CD4-positive, alpha-beta T cell treated with Interferon alpha-2 for 1 hour (primary cell): ENCODE results near the gene HEPACAM2.

ENCODE experiments used
- DNase-seq, 2 donors: peaks; one replicate each; pipeline ENCODE4 v3.0.0-alpha.2; 2020 to 2022

Gene HEPACAM2

DNA sequence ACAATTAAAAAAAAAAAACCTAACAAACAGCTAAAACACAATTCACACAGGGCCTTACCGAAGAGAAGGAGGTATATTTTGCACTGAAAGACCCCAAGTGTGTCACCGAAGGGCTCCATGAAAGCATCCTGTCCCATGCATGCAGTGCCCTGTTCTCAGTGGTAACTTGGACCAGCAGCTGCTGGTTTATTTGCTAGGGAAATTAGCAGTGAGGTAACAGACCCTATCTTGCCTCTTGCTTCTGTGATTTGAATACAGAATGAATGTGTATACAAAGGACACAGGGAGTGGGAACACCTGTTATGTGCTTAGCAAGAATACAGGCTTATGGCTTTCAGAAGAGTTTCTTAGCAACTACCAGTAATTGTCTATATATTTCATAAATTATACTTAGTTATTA, at the start of gene HEPACAM2:
HEPACAM2 (minus strand) TSS at position 160 of the 400 bp plus-strand sequence.
- DNase-seq: no peak

DNA sequence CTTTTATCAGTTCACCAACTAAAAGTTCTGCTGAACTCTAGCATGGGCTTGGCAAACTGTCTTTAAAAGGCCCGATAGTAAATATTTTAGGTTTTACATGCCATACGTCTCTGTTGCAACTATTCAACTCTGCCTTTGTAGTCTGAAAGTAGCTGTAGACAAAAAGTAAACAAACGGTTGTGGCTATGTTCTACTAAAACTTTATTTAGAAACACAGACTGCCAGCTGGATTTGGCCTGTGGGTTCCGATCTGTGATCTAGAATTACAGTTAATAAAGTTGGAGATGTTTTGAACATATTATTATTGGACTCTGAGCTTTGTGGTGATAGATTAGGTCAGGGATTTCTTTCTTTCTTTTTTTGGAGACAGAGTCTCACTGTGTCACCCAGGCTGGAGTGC, 39.0 kb upstream of the HEPACAM2 start:
- DNase-seq: no peak

- no peak for DNase-seq
Observed at GRCh38 chr7:93262535-93262934, 36.3 kb upstream of the HEPACAM2 start.

GRCh38 chr7:93258661-93259060, 32.4 kb upstream of the HEPACAM2 start:
- no peak for DNase-seq

DNA sequence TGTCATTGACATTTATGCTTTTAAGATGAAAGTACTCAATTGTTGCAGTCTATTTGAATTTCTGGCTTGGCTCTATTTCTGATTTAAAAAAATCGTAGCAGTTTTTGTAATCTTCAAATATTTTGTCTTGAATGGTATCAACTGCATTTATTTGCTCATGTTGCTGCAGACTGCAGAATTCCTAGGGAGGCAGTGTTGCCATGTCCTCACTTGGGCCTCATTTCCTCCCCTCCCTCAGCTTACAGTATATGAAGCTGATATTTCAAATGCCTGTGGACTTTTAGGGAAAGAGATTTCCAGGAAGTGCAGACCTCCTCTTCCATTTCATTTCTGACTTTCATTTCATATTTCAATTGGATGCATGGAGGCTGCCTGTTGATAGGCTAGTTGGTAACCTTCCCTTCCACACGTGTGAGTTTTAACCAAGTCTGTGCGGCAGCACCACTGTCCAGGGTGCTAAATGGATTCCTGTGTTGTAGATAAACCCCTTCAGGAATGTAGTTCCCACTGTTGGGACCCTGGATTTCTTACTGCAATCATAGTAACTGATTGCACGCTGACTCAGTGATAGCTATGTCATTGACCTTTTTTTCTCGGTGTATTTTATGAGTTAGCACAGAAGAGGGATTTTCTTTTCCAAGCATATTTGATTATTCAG, 23.4 kb upstream of the HEPACAM2 start:
- DNase-seq: no peak

DNA sequence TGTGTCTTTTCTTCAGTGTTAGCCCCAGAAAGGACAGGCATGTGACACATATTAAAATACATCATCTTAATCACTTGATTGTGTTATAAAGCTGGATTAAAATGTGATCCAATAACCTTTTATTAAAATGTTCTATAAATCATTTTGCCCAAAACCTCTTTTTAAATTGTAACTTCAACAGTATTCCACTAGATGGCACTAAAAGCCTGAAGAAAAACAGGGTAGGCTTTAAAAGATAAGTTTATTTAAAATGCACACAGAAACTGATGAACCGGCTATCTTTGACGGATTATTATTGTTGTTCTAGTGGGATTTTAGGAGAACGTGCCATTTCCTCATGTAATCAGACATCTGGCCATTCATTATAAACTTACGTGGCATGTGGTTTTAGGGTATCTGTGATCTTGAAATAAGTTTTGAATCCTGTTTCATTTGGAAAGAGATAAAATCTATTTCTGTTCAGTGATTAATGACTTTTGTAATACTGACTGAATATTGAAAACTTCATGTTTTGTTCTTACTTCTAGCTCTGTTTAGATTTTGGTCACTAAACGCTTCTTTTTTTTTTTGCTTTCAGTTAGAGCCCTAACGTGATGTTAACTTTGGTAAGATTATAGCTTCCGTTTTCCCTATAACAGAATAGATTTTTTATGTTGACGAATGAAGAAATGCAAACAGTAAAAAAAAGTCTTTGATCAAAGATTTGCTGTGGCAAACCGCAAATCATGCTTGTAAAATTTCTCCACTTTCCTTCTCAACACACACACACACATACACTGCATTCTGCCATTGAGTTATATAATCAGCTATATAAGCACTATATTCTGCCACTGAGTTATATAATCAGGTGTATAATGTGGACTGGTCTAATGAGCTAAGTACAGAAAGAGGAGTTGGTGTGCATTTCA, 19.5 kb upstream of the HEPACAM2 start:
- DNase-seq: peak in 1 of 2 donors; percentile 56

GRCh38 chr7:93242106-93242505, 15.8 kb upstream of the HEPACAM2 start:
- DNase-seq: no peak

DNA sequence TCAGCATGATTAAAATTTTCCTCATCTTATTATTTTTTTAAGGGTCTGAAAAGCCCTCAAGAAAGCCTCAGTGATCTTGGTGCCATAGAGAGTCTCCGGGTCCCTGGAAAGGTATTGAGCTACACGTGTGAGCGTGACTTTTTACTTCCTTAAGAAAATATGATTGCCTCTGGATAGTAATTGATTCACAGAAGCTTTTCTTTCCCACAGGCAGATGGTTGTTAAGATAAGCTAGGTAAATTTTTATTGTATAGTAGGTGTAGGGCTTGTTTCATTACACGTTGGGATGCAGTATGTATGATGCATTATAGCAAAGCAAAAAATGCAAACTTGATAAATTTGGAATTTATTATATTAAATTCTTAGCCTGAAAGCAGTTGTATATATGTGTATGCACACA, 13.6 kb upstream of the HEPACAM2 start:
- DNase-seq: no peak

GRCh38 chr7:93238748-93239147, 12.5 kb upstream of the HEPACAM2 start:
- no peak for DNase-seq

GRCh38 chr7:93238131-93238530, 11.9 kb upstream of the HEPACAM2 start:
- no peak for DNase-seq

- DNase-seq: no peak
Observed at GRCh38 chr7:93235541-93235940, 9.3 kb upstream of the HEPACAM2 start.

GRCh38 chr7:93232673-93233018, 6.4 kb upstream of the HEPACAM2 start:
- DNase-seq: no peak

DNA sequence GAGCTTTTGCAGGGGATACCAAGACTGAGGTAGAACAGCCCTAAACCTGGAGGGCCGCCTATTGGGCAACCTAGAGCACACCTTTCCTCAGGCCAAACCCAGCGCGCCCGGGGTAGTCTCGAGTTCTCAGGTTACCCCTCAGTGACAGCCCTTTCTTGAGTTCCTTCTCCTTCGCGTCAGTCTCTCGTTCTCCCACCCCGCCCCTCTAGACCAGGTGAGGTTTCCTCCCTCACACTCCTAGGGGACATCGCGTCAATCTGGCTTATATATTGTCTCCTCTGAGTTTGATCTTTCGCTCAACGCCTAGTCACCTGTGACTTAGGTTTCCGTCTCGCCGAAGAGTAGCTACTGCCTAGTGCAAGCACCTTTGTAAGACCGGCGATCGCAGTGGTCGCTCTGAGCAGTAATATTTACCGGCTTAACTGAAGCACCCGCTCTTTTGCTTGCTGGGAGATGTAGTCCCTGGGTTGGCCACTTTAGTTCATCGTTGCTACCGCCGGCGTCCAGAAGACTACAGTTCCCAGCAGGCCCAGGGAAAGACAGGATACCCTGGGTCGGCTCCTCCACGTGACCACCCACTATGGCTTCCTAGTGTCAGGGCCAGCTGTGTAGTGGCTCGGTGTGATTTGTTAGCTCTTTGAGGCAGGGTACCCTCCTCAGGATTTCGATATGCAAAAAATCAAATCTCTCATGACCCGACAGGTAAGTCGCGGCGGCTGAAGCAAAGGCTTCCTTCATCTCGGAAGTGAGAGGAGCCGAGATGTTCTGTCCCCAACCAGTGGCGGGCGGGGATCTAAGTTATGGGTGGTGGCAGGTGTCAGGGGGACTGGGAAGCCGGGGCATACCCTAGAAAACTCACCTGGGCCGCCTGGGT, 5.8 kb upstream of the HEPACAM2 start, which contains the start of gene VPS50:
VPS50 (plus strand) TSS at position 568 of the 874 bp plus-strand sequence; CDS start at position 670, 102 bp downstream.
- peak; percentile 95 to 98 for DNase-seq

DNA sequence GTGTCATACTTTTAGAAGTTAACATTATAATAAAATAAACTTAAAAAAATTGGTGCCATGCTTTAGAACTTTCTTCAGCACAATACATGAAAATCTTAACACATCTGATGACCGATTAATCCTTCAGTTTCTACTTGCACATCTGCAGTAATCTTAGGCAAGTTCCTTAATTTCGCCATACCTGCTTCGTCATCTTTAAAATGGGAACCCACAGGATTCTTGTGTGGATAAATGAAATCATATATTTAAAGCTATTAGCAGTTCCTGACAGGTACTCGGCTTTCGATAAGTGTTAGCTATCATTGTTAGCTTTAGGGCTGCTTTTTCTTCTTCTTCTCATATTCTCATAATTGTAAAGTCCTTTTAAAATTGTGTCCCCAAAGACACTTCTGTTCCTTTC, 5.0 kb upstream of the HEPACAM2 start:
- DNase-seq: no peak

DNA sequence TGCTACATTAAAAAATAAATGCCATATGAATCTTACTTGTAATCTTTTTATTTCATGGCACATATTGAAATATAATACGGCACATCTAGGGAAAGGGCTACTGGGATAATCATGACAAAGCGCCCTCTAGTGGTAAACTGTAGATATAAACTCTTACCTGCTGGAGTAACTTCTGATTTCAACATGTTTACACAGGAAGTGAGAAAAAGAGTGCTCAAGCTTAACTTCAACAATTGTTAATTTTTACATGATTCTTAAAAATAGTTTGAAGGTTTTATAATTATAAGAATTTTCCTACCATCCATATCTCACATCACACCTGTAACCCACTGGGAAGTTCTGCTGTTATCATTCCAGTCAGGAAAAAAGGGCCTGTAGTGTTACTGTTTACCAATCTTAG, 2.0 kb upstream of the HEPACAM2 start:
- peak; percentile 18 to 82 for DNase-seq

- no peak for DNase-seq
Observed at GRCh38 chr7:93219868-93220267, 6.4 kb downstream of the HEPACAM2 start.

- no peak for DNase-seq
Observed at GRCh38 chr7:93218997-93219827, 7.1 kb downstream of the HEPACAM2 start.

DNA sequence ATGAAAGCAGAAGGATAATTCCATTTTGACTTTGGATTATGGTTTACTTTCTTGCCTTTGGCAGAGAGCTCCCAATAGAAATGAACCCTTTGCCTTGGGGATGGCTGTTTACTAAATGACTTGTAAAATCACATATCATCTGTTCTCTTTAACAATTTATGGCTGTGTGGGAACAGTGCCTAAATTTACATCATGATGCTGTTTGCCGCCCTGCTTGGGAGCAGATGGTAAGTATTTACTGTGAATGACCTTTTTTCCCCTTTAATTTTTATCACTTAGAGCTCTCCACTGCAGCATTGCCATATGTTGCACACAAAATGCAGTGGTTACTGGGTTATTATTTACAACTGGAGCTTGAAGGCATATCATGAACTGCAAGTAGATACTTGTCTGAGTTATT, 13.4 kb downstream of the HEPACAM2 start:
- no peak for DNase-seq

- DNase-seq: no peak
Observed at GRCh38 chr7:93211228-93211818, 14.9 kb downstream of the HEPACAM2 start.

DNA sequence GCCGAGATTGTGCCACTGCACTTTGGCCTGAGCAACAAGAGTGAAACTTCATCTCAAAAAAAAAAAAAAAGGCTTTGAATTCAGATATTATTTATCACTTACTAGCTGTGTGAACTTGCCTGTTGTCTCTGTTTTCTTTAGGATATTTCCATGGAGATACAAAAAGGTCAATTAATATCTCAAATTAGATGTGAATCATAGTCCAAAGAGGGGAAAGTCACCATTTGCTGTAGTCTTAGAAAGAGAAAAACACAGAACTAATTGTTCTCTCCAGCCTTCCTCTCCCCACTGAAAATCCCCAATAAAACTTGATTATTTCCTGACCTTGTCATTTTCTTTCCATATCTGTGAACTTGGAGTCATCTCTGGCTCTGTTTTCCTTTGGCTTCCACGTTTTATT, 21.2 kb downstream of the HEPACAM2 start:
- no peak for DNase-seq

- DNase-seq: no peak
Observed at GRCh38 chr7:93203496-93203895, 22.8 kb downstream of the HEPACAM2 start.
